ENCODE measurements around the gene TMEM52B.
"Not testable (repeated sequence)": the region's sequence is repeated elsewhere in the genome, so short reads cannot be mapped to it uniquely, and the experiment has no call there.

TMEM52B gene

DNA sequence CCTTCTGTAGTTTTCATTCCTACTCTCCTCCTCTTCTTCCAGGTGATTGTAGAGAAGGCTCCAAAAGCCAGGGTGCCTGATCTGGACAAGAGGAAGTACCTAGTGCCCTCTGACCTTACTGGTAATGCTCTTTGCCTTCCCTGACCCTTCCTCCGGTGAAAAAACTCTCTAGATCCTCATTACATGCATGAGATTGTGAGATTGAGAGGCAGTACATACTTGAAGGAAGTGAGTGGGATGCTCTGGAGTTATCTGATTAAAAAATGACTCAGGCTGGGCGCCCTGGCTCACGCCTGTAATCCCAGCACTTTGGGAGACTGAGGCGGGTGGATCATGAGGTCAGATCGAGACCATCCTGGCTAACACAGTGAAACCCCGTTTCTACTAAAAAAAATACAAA, 39.2 kb downstream of the TMEM52B start:
- H3K9me3 Mint-ChIP-seq, result no peaks in the 10 kb centered on the region
- no peak for ATAC-seq (replicated peaks; ENCODE audit: extremely low read depth, poor library complexity, severe bottlenecking)
- H3K4me1 Mint-ChIP-seq, result peaks cover 26% of the 10 kb centered on the region
- H3K27me3 Mint-ChIP-seq, result no peaks in the 10 kb centered on the region
- DNase-seq (ENCODE audit: low spot score in 2 of 2), result no peak
- no peak overlapping the region for H3K4me3 Mint-ChIP-seq
- H3K36me3 Mint-ChIP-seq (ENCODE audit: insufficient read depth), result peaks cover 69% of the 10 kb centered on the region
- no peak overlapping the region for H3K27ac Mint-ChIP-seq (ENCODE audit: low read depth)

GRCh38 chr12:10220398-10221077, 41.7 kb downstream of the TMEM52B start:
- Mint-ChIP-seq H3K27ac (ENCODE audit: low read depth) (no peak overlapping the region), H3K4me3 (no peak overlapping the region), H3K36me3 (ENCODE audit: insufficient read depth) (peaks cover 68% of the 10 kb centered on the region), H3K27me3 (no peaks in the 10 kb centered on the region), H3K4me1 (peaks cover 8% of the 10 kb centered on the region), H3K9me3 (no peaks in the 10 kb centered on the region)
- DNase-seq (ENCODE audit: low spot score in 2 of 2) (no peak), ATAC-seq (replicated peaks; ENCODE audit: extremely low read depth, poor library complexity, severe bottlenecking) (no peak)

DNA sequence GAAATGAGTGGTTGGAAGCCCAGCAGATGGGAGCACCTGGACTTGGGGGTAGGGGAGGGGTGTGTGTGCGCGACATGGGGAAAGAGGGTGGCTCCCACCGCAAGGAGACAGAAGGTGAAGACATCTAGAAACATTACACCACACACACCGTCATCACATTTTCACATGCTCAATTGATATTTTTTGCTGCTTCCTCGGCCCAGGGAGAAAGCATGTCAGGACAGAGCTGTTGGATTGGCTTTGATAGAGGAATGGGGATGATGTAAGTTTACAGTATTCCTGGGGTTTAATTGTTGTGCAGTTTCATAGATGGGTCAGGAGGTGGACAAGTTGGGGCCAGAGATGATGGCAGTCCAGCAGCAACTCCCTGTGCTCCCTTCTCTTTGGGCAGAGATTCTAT, 43.0 kb downstream of the TMEM52B start:
- Mint-ChIP-seq H3K4me1 (peaks cover 5% of the 10 kb centered on the region), H3K9me3 (no peaks in the 10 kb centered on the region), H3K4me3 (no peak overlapping the region), H3K36me3 (ENCODE audit: insufficient read depth) (peaks cover 67% of the 10 kb centered on the region), H3K27me3 (no peaks in the 10 kb centered on the region), H3K27ac (ENCODE audit: low read depth) (no peak overlapping the region)
- ATAC-seq (replicated peaks; ENCODE audit: extremely low read depth, poor library complexity, severe bottlenecking) (no peak), DNase-seq (ENCODE audit: low spot score in 2 of 2) (no peak)

GRCh38 chr12:10223208-10223607, 44.4 kb downstream of the TMEM52B start:
- Mint-ChIP-seq H3K27me3 (no peaks in the 10 kb centered on the region), H3K4me1 (peaks cover 11% of the 10 kb centered on the region), H3K27ac (ENCODE audit: low read depth) (no peak overlapping the region), H3K4me3 (no peak overlapping the region), H3K9me3 (no peaks in the 10 kb centered on the region), H3K36me3 (ENCODE audit: insufficient read depth) (peaks cover 58% of the 10 kb centered on the region)
- ATAC-seq (replicated peaks; ENCODE audit: extremely low read depth, poor library complexity, severe bottlenecking) (no peak), DNase-seq (ENCODE audit: low spot score in 2 of 2) (no peak)

DNA sequence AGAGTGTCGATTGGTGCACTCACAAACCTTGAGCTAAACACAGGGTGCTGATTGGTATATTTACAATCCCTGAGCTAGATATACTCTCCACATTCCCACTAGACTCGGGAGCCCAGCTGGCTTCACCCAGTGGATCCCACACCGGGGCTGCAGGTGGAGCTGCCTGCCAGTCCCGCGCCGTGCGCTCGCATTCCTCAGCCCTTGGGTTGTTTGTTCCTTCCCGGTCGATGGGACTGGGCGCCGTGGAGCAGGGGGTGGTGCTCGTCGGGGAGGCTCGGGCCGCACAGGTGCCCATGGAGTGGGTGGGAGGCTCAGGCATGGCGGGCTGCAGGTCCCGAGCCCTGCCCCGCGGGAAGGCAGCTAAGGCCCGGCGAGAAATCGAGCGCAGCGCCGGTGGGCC, 46.6 kb downstream of the TMEM52B start:
- Mint-ChIP-seq H3K4me1 (peaks cover 11% of the 10 kb centered on the region), H3K36me3 (ENCODE audit: insufficient read depth) (peaks cover 40% of the 10 kb centered on the region)
- not testable (repeated sequence) for H3K9me3 Mint-ChIP-seq; H3K4me3 Mint-ChIP-seq; DNase-seq (ENCODE audit: low spot score in 2 of 2); ATAC-seq (replicated peaks; ENCODE audit: extremely low read depth, poor library complexity, severe bottlenecking); H3K27ac Mint-ChIP-seq (ENCODE audit: low read depth); H3K27me3 Mint-ChIP-seq

DNA sequence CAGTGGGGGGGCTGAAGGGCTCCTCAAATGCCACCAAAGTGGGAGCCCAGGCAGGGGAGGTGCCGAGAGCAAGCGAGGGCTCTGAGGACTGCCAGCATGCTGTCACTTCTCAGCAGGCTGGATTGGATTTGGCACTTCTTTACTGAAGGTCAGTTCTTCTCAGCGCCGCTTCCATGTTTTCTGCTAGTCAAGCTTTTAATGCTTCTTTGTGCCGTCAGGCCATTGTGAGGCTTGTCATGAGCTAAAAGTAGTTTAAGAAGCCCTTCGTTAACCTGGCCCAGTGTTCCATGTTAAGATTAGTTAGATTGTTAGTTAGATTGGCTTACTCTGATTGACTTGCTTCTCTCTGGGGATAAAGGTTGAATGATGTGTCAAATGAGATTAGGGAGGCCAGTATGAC, 47.3 kb downstream of the TMEM52B start:
- peaks cover 33% of the 10 kb centered on the region for H3K36me3 Mint-ChIP-seq (ENCODE audit: insufficient read depth)
- no peaks in the 10 kb centered on the region for H3K27me3 Mint-ChIP-seq
- H3K4me3 Mint-ChIP-seq, result no peak overlapping the region
- no peak overlapping the region for H3K27ac Mint-ChIP-seq (ENCODE audit: low read depth)
- H3K4me1 Mint-ChIP-seq, result peaks cover 11% of the 10 kb centered on the region
- DNase-seq (ENCODE audit: low spot score in 2 of 2), result no peak
- ATAC-seq (replicated peaks; ENCODE audit: extremely low read depth, poor library complexity, severe bottlenecking), result no peak
- H3K9me3 Mint-ChIP-seq, result no peaks in the 10 kb centered on the region

DNA sequence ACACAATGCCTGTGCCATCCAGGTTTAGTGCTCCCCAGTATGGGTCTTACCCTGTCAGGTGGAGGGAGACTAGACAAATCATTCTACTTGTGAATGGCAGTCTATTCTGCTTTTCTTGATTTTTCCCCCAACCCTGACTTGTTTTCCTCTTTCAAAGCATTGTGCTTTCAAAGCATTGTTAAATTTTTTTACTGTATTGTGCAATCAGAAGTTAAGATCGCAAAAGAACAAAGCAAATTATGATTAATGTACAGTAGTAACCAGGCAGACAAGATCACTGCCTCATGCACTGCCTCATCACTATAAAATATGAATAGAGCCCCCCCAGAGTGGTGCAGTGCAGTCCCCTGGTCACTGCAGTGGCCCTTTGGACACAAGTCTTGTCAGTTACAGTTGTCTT, 47.9 kb downstream of the TMEM52B start:
- Mint-ChIP-seq H3K4me1 (peaks cover 11% of the 10 kb centered on the region), H3K27me3 (no peaks in the 10 kb centered on the region), H3K36me3 (ENCODE audit: insufficient read depth) (peaks cover 27% of the 10 kb centered on the region), H3K4me3 (no peak overlapping the region), H3K27ac (ENCODE audit: low read depth) (no peak overlapping the region), H3K9me3 (no peaks in the 10 kb centered on the region)
- ATAC-seq (replicated peaks; ENCODE audit: extremely low read depth, poor library complexity, severe bottlenecking) (no peak), DNase-seq (ENCODE audit: low spot score in 2 of 2) (no peak)

DNA sequence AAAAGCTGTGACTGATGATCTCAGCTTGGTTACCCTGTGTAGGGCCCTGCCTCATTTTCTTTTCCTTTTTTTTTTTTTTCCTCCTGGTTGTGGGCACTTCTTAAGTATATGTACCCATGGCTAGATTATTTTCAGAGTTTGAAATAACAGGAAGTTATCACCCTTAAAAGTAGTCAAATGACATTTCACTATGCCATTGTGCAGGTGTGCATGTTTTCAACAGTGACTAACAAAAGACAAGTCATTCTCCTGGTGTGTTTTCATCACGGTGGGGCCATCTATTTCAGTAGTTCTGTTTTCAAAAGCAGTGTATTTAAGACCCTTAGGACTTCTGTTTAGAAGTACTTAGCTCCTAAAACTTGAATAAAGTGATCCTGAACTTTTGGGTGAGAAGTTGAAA, 48.8 kb downstream of the TMEM52B start:
- peaks cover 11% of the 10 kb centered on the region for H3K4me1 Mint-ChIP-seq
- H3K9me3 Mint-ChIP-seq, result no peaks in the 10 kb centered on the region
- ATAC-seq (replicated peaks; ENCODE audit: extremely low read depth, poor library complexity, severe bottlenecking) (no peak), DNase-seq (ENCODE audit: low spot score in 2 of 2) (no peak)
- H3K27me3 Mint-ChIP-seq, result no peaks in the 10 kb centered on the region
- H3K4me3 Mint-ChIP-seq, result no peak overlapping the region
- peaks cover 18% of the 10 kb centered on the region for H3K36me3 Mint-ChIP-seq (ENCODE audit: insufficient read depth)
- H3K27ac Mint-ChIP-seq (ENCODE audit: low read depth), result no peak overlapping the region

GRCh38 chr12:10234562-10234961, 55.7 kb downstream of the TMEM52B start:
- no peaks in the 10 kb centered on the region for H3K27me3 Mint-ChIP-seq
- H3K4me1 Mint-ChIP-seq, result peaks cover 21% of the 10 kb centered on the region
- peaks cover 4% of the 10 kb centered on the region for H3K9me3 Mint-ChIP-seq
- peaks cover 7% of the 10 kb centered on the region for H3K36me3 Mint-ChIP-seq (ENCODE audit: insufficient read depth)
- DNase-seq (ENCODE audit: low spot score in 2 of 2), result no peak
- ATAC-seq (replicated peaks; ENCODE audit: extremely low read depth, poor library complexity, severe bottlenecking), result no peak
- no peak overlapping the region for H3K4me3 Mint-ChIP-seq
- no peak overlapping the region for H3K27ac Mint-ChIP-seq (ENCODE audit: low read depth)

GRCh38 chr12:10235761-10236631, 57.2 kb downstream of the TMEM52B start:
- Mint-ChIP-seq H3K36me3 (ENCODE audit: insufficient read depth) (peaks cover 9% of the 10 kb centered on the region), H3K4me1 (peaks cover 23% of the 10 kb centered on the region), H3K27me3 (no peaks in the 10 kb centered on the region), H3K4me3 (peak overlapping the region; percentile 36), H3K27ac (ENCODE audit: low read depth) (no peak overlapping the region), H3K9me3 (peaks cover 4% of the 10 kb centered on the region)
- ATAC-seq (replicated peaks; ENCODE audit: extremely low read depth, poor library complexity, severe bottlenecking), result no peak
- no peak for DNase-seq (ENCODE audit: low spot score in 2 of 2)

GRCh38 chr12:10236720-10237119, 57.9 kb downstream of the TMEM52B start:
- no peaks in the 10 kb centered on the region for H3K27me3 Mint-ChIP-seq
- DNase-seq (ENCODE audit: low spot score in 2 of 2) (no peak), ATAC-seq (replicated peaks; ENCODE audit: extremely low read depth, poor library complexity, severe bottlenecking) (no peak)
- H3K36me3 Mint-ChIP-seq (ENCODE audit: insufficient read depth), result peaks cover 9% of the 10 kb centered on the region
- peaks cover 4% of the 10 kb centered on the region for H3K9me3 Mint-ChIP-seq
- no peak overlapping the region for H3K27ac Mint-ChIP-seq (ENCODE audit: low read depth)
- H3K4me3 Mint-ChIP-seq, result peak overlapping the region; percentile 36
- peaks cover 23% of the 10 kb centered on the region for H3K4me1 Mint-ChIP-seq

DNA sequence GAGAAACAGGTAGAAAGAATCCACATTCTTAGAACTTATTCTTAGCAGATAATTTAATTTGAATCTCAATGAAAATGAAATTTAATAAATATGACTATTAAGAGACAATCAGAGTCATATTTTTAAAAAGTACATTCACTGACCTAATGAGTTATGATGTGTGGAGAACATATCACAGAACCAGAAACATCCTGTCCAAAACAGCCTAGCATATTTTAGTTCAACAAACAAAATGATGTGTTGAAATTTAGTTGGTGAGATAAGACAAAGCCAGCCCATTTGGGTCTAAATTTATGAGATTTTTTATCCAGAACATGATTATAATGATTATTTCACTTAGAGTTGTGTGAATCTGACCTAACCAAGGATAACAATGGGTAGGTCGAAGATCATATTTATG, 59.7 kb downstream of the TMEM52B start:
- H3K27me3 Mint-ChIP-seq, result no peaks in the 10 kb centered on the region
- H3K9me3 Mint-ChIP-seq, result peaks cover 4% of the 10 kb centered on the region
- DNase-seq (ENCODE audit: low spot score in 2 of 2) (no peak), ATAC-seq (replicated peaks; ENCODE audit: extremely low read depth, poor library complexity, severe bottlenecking) (no peak)
- H3K36me3 Mint-ChIP-seq (ENCODE audit: insufficient read depth), result peaks cover 9% of the 10 kb centered on the region
- no peak overlapping the region for H3K4me3 Mint-ChIP-seq
- peak overlapping the region; percentile 46 for H3K27ac Mint-ChIP-seq (ENCODE audit: low read depth)
- peaks cover 39% of the 10 kb centered on the region for H3K4me1 Mint-ChIP-seq

DNA sequence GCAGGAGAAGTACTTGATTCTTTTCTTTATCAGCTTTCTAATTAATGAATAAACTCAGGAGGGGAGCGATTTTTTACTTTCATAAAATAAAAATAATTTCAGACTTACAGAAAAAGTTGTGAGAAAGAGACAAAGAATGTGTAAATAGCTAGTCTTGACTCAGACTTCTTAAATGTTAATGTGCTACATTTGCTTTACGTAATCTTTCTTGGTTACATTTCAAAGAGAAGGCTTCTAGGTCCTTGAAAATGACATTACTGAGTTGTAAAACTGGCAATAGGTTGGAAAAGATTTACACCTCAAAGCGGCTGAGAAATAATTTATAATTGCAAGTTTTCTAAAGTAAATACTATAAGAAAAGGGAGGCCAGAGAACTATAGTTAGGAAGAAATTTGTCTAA, 62.5 kb downstream of the TMEM52B start:
- no peaks in the 10 kb centered on the region for H3K27me3 Mint-ChIP-seq
- peaks cover 11% of the 10 kb centered on the region for H3K36me3 Mint-ChIP-seq (ENCODE audit: insufficient read depth)
- ATAC-seq (replicated peaks; ENCODE audit: extremely low read depth, poor library complexity, severe bottlenecking) (no peak), DNase-seq (ENCODE audit: low spot score in 2 of 2) (no peak)
- H3K4me1 Mint-ChIP-seq, result peaks cover 45% of the 10 kb centered on the region
- H3K9me3 Mint-ChIP-seq, result no peaks in the 10 kb centered on the region
- H3K4me3 Mint-ChIP-seq, result no peak overlapping the region
- peak overlapping the region; percentile 16 for H3K27ac Mint-ChIP-seq (ENCODE audit: low read depth)

Measured in central memory CD8-positive, alpha-beta T cell (primary cell).